OCI-LY1 (cell line): Measurements from ENCODE around the gene BANF2.
"Not testable (repeated sequence)": the region's sequence is repeated elsewhere in the genome, so short reads cannot be mapped to it uniquely, and the experiment has no call there.

ENCODE experiments used
- H2AFZ ChIP-seq: fragments of 200-600 bp; sonication (generic), shearing (Covaris generic); 2 replicates; pipeline ENCODE4 v1.6.0; 2014; ENCODE audit warnings: antibody characterized with exemption, mild to moderate bottlenecking, low read length
- H3F3A ChIP-seq: fragments of 200-600 bp; sonication (generic), shearing (Covaris generic); 2 replicates; pipeline ENCODE4 v1.6.0; 2014; ENCODE audit warnings: mild to moderate bottlenecking, antibody characterized with exemption, low read length, moderate library complexity; ENCODE audit not compliant: insufficient read depth
- H3K27ac ChIP-seq: fragments of 200-600 bp; sonication (generic); 2 replicates; pipeline ENCODE4 v1.5.1; 2014; ENCODE audit warnings: low read length, mixed run types, mild to moderate bottlenecking, low read depth; ENCODE audit not compliant: poor library complexity, severe bottlenecking
- H3K27me3 ChIP-seq: fragments of 200-600 bp; sonication (generic); 2 replicates; pipeline ENCODE4 v1.6.0; 2014; ENCODE audit warnings: antibody characterized with exemption, mild to moderate bottlenecking, low read length, moderate library complexity; ENCODE audit not compliant: insufficient read depth
- H3K36me3 ChIP-seq: fragments of 200-600 bp; sonication (generic); 2 replicates; pipeline ENCODE4 v1.6.1; 2014; ENCODE audit warnings: mild to moderate bottlenecking, antibody characterized with exemption, low read length, moderate library complexity, mixed read lengths; ENCODE audit not compliant: insufficient read depth
- H3K4me1 ChIP-seq: fragments of 200-600 bp; sonication (generic); 2 replicates; pipeline ENCODE4 v1.5.1; 2014; ENCODE audit warnings: mild to moderate bottlenecking, low read length, moderate library complexity; ENCODE audit not compliant: insufficient read depth, severe bottlenecking
- H3K4me2 ChIP-seq: fragments of 200-600 bp; sonication (generic), shearing (Covaris generic); 2 replicates; pipeline ENCODE4 v1.6.1; 2014; ENCODE audit warnings: low read length
- H3K4me3 ChIP-seq: fragments of 200-600 bp; sonication (generic); 2 replicates; pipeline ENCODE4 v1.5.1; 2014; ENCODE audit warnings: low read length, low read depth, mild to moderate bottlenecking, mixed read lengths; ENCODE audit not compliant: poor library complexity, severe bottlenecking
- H3K79me2 ChIP-seq: fragments of 200-600 bp; shearing (Covaris generic); 2 replicates; pipeline ENCODE4 v1.6.1; 2016; ENCODE audit warnings: mixed run types, low read length, mixed read lengths; ENCODE audit not compliant: insufficient read depth
- H3K9ac ChIP-seq: fragments of 200-600 bp; sonication (generic), shearing (Covaris generic); 2 replicates; pipeline ENCODE4 v1.6.1; 2014; ENCODE audit warnings: mild to moderate bottlenecking, low read length, mixed read lengths
- H3K9me2 ChIP-seq: fragments of 200-600 bp; sonication (generic), shearing (Covaris generic); 2 replicates; pipeline ENCODE4 v1.6.1; 2014; ENCODE audit warnings: low read depth, mild to moderate bottlenecking, low read length, mixed read lengths
- H3K9me3 ChIP-seq: fragments of 200-600 bp; shearing (Covaris generic); 2 replicates; pipeline ENCODE4 v1.6.1; 2014; ENCODE audit warnings: low read length, mixed read lengths
- H4K20me1 ChIP-seq: fragments of 200-600 bp; sonication (generic), shearing (Covaris generic); 2 replicates; pipeline ENCODE4 v1.6.0; 2016; ENCODE audit warnings: mild to moderate bottlenecking, low read length; ENCODE audit not compliant: insufficient read depth
- CTCF ChIP-seq: fragments of 200-600 bp; sonication (generic), shearing (Covaris generic); IDR thresholded peaks from 2 replicates; pipeline ENCODE4 v1.5.1; 2017; ENCODE audit warnings: mild to moderate bottlenecking, antibody characterized with exemption, low read length, moderate library complexity, mixed read lengths
- EZH2 ChIP-seq: fragments of 200-600 bp; sonication (generic), shearing (Covaris generic); IDR thresholded peaks from 2 replicates; pipeline ENCODE4 v1.8.0; 2017; ENCODE audit warnings: borderline replicate concordance, mixed run types, mild to moderate bottlenecking, antibody characterized with exemption, low read length, moderate library complexity, mixed read lengths

BANF2 gene

GRCh38 chr20:17706632-17707031 is 6.9 kb downstream of the BANF2 start:
- no peaks in the 10 kb centered on the region for H3F3A ChIP-seq
- no peak overlapping the region for H3K9ac ChIP-seq
- no peaks in the 10 kb centered on the region for H3K9me2 ChIP-seq
- H3K36me3 ChIP-seq: no peaks in the 10 kb centered on the region
- no peak overlapping the region for H3K27ac ChIP-seq
- H3K4me2 ChIP-seq: no peak overlapping the region
- H3K4me3 ChIP-seq: no peak overlapping the region
- H3K4me1 ChIP-seq: no peaks in the 10 kb centered on the region
- H4K20me1 ChIP-seq: no peaks in the 10 kb centered on the region
- TF ChIP-seq CTCF (no peak), EZH2 (no peak)
- H2AFZ ChIP-seq: no peak overlapping the region
- no peaks in the 10 kb centered on the region for H3K79me2 ChIP-seq
- H3K9me3 ChIP-seq: no peaks in the 10 kb centered on the region
- H3K27me3 ChIP-seq: peaks cover 3% of the 10 kb centered on the region; the same call in 1 of the 2 replicates

GRCh38 chr20:17707951-17708350 is 8.2 kb downstream of the BANF2 start:
- not testable (repeated sequence) for H3K4me3 ChIP-seq, H3K9me3 ChIP-seq, H3K9me2 ChIP-seq, H3K79me2 ChIP-seq, H3F3A ChIP-seq, H3K4me2 ChIP-seq, H3K4me1 ChIP-seq, H3K9ac ChIP-seq, H3K27me3 ChIP-seq, H3K27ac ChIP-seq, H3K36me3 ChIP-seq, H4K20me1 ChIP-seq, H2AFZ ChIP-seq

- Histone ChIP-seq H3K9ac (no peak overlapping the region), H4K20me1 (no peaks in the 10 kb centered on the region), H3K4me3 (no peak overlapping the region), H3K4me1 (no peaks in the 10 kb centered on the region), H3K36me3 (no peaks in the 10 kb centered on the region), H3K9me2 (no peaks in the 10 kb centered on the region), H3K79me2 (no peaks in the 10 kb centered on the region), H3K27ac (no peak overlapping the region), H3K4me2 (no peak overlapping the region), H3K9me3 (no peaks in the 10 kb centered on the region), H3F3A (no peaks in the 10 kb centered on the region), H3K27me3 (peaks cover 3% of the 10 kb centered on the region; the same call in 1 of the 2 replicates), H2AFZ (no peak overlapping the region)
- TF ChIP-seq CTCF (no peak), EZH2 (no peak)
These were observed 9.1 kb downstream of the BANF2 start for GRCh38 chr20:17708675-17709360.
